Ascending aorta (tissue), 2 donors: ENCODE results near the gene SCAMP3. TPM values are rescaled to one million over a fixed set of nuclear protein-coding genes. Genes with fewer than 3 reads are reported as not detected.

Experiments used
- DNase-seq, 2 donors: peaks; one replicate each; pipeline ENCODE4 v3.0.0-alpha.2; 2019; ENCODE audit warnings: low spot score in 2 of 2
- H3K27ac ChIP-seq, 2 donors: fragments of 200-600 bp; sonication (generic); one replicate each; pipeline ENCODE4 v1.5.1; 2016 to 2017; ENCODE audit warnings: mild to moderate bottlenecking in 1 of 2
- H3K27me3 ChIP-seq: fragments of 200-600 bp; sonication (generic); one replicate; pipeline ENCODE4 v1.5.1; 2017
- H3K36me3 ChIP-seq, 2 donors: fragments of 200-600 bp; sonication (generic); one replicate each; pipeline ENCODE4 v1.5.1; 2016
- H3K4me1 ChIP-seq, 2 donors: fragments of 200-600 bp; sonication (generic); one replicate each; pipeline ENCODE4 v1.5.1; 2016 to 2017; ENCODE audit warnings: mild to moderate bottlenecking in 1 of 2
- H3K4me3 ChIP-seq, 2 donors: fragments of 200-600 bp; sonication (generic); one replicate each; pipeline ENCODE4 v1.5.1; 2016 to 2017; ENCODE audit warnings: mild to moderate bottlenecking in 1 of 2
- H3K9me3 ChIP-seq, 2 donors: fragments of 200-600 bp; sonication (generic); one replicate each; pipeline ENCODE4 v1.5.1; 2016
- intact Hi-C: fragments of 100-400 bp; cut with DNase I; formaldehyde crosslinking; loops from one replicate; pipeline ENCODE4 v1.15.1; 2023
- total RNA-seq: library from RNA; depleted of rRNA; stranded (reverse); fragments of >200 nt; gene quantifications from one replicate; pipeline ENCODE4 v1.1.0, GENCODE V29; 2016
- TF ChIP-seq, protein P1 (sequence below), 3 experiments: fragments of 200-600 bp in 2 of 3; fragments of 450-650 bp in 1 of 3; sonication (generic) in 2 of 3; IDR thresholded peaks; one replicate each; pipeline ENCODE4 v1.5.1; 2016 to 2019; ENCODE audit warnings: antibody characterized with exemption in 3 of 3, mild to moderate bottlenecking in 1 of 3, moderate library complexity in 1 of 3

Gene SCAMP3
- total RNA-seq, 1 donor from 2014 or later = 63.6 TPM

DNA sequence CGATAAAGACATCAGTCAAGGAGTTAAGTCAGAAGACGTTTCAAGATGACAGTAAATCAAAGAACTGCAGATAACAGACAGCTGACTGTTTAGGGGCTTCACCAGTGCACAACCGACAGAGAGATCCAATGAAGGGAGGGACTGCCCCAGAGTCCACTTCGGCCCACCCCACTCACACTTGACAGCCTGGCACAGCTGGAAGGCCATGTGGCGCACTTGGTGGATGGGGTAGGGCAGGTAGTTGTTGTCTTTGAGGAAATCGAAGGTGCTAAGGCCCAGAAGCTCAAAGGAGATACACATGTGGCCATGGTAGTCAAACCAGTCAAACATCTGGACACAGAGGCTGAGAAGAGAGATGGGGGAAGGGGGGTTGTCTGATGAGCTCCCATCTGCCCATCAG lies 4.4 kb upstream of the SCAMP3 start:
- Histone ChIP-seq H3K4me1 (peaks cover under 1 to 7% of the 10 kb centered on the region in 2 donors), H3K27ac (no peak overlapping the region), H3K36me3 (peaks cover 60 to 84% of the 10 kb centered on the region in 2 donors), H3K4me3 (no peak overlapping the region), H3K9me3 (no peaks in the 10 kb centered on the region), H3K27me3 (no peaks in the 10 kb centered on the region)
- no peak for DNase-seq
- TF ChIP-seq, protein P1, sequence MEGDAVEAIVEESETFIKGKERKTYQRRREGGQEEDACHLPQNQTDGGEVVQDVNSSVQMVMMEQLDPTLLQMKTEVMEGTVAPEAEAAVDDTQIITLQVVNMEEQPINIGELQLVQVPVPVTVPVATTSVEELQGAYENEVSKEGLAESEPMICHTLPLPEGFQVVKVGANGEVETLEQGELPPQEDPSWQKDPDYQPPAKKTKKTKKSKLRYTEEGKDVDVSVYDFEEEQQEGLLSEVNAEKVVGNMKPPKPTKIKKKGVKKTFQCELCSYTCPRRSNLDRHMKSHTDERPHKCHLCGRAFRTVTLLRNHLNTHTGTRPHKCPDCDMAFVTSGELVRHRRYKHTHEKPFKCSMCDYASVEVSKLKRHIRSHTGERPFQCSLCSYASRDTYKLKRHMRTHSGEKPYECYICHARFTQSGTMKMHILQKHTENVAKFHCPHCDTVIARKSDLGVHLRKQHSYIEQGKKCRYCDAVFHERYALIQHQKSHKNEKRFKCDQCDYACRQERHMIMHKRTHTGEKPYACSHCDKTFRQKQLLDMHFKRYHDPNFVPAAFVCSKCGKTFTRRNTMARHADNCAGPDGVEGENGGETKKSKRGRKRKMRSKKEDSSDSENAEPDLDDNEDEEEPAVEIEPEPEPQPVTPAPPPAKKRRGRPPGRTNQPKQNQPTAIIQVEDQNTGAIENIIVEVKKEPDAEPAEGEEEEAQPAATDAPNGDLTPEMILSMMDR (IDR thresholded peaks at IDR 0.05) = no peak
- intact Hi-C loops = no loop called here

DNA sequence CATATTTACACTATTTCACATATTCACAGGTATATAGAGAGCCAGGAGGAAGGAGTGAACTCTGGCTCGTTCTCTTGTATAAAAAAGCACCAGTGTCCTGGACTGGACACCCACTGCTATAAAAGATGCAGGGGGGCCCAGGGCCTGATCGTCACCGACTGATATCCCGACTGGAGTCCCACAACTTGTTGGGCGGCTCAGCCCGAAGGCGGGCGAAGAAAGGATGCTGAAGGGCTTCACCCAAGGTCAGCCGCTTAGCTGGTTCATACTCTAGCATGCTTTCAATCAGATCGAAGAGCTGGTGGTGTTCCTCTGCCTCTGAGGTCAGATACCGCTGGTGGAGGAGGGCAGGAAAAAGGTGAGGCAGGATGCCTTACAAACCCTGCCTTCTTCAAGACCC lies 907 bp upstream of the SCAMP3 start:
- H3K36me3 ChIP-seq = peaks cover 41 to 67% of the 10 kb centered on the region in 2 donors
- no peak for DNase-seq
- intact Hi-C loops = no loop called here
- peaks cover 7 to 13% of the 10 kb centered on the region in 2 donors for H3K4me1 ChIP-seq
- H3K9me3 ChIP-seq = no peaks in the 10 kb centered on the region
- peak overlapping the region in 1 of 2 donors; percentile 69 for H3K4me3 ChIP-seq
- no peak overlapping the region for H3K27ac ChIP-seq
- TF ChIP-seq, protein P1 (IDR thresholded peaks at IDR 0.05) = no peak
- no peaks in the 10 kb centered on the region for H3K27me3 ChIP-seq

DNA sequence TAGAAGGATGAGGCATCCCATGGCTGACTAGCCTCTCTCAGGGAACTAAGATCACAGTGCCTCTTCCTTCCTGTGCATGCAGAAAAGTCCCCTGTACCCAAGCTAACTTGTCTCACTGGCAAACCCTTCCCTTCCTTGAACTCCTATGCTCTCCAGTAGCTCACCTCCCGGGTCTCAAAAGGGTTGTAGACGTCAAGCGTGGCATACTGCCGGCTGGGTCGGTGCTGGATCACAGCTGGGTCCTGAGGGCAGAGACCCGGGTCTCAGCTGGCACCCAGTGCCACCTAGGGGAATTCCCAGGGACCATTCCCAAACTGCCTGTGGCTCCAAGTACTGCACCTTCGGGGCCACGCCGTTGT lies 688 bp downstream of the SCAMP3 start:
- Histone ChIP-seq H3K27me3 (no peaks in the 10 kb centered on the region), H3K4me1 (peaks cover 7 to 13% of the 10 kb centered on the region in 2 donors), H3K9me3 (no peaks in the 10 kb centered on the region), H3K4me3 (peak overlapping the region; percentile 58 to 69), H3K27ac (peak overlapping the region; percentile 79 to 82), H3K36me3 (peaks cover 32 to 57% of the 10 kb centered on the region in 2 donors)
- intact Hi-C loops = no loop called here
- TF ChIP-seq, protein P1 (IDR thresholded peaks at IDR 0.05) = no peak
- no peak for DNase-seq

DNA sequence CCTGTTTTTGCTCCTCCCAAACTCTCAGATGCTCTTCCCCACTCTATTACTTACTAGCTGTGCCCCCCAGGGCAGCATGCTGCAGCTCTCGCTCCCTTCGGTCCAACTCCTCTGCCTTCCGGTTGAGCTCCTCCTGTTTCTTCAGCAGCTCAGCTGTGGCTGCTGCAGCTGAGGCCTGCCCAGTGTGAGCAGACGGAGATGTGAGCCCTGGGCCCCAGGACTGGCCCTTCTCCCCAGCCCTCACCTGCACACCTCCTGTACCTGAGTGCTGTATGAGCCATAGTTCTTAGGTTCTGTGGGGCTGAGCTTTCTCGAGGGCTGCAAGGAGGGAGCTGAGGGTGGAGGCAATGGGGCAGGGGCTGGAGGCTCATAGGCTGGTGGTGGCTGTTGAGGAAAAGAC lies 1.9 kb downstream of the SCAMP3 start:
- H3K36me3 ChIP-seq = peaks cover 21 to 46% of the 10 kb centered on the region in 2 donors

DNA sequence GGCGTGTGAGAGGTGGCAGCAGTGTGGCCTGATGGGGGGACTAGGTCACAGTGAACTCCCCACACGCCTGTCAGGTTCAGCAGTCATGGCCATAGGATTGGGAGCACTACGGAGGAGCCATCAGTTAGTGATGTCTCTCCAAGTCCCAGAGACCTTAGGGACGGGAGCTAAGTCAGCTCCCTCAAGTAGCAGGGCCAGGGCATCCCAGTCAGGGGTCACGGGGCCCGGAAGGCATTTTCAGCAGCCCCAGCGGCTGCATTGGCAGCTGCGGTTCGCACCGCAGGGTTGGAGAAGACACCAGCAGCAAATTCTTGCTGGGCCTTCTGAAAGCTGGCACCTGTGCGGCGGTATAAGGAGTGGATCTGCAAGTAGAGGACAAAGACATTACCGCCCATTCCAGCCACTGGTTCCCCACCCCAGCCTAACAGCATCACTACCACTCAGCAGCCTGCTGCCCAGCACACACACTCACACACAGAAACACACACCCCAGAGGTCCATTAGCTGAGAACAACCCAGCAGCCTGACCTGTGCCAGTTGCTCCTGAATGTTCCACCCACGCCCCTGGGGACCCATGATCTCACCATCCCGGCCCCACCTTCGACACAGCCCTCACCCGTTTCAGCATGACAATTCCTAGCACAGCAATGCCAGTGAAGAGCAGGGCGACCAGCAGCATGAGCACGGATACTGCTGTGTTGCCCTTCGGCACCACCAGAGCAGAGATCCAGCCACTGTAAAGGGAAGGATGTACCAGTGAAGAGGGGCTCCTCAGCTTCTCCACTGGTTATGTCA lies 5.9 kb downstream of the SCAMP3 start:
- peaks cover 15 to 23% of the 10 kb centered on the region in 2 donors for H3K4me1 ChIP-seq
- H3K27me3 ChIP-seq = no peaks in the 10 kb centered on the region
- intact Hi-C loops = loop anchor here (5.0 kb wide), 1 partner anchor 121 kb away; no protein-coding TSS in a partner anchor
- peaks cover 6 to 22% of the 10 kb centered on the region in 2 donors for H3K36me3 ChIP-seq
- TF ChIP-seq, protein P1 (IDR thresholded peaks at IDR 0.05) = no peak
- peak overlapping the region; percentile 82 to 83 for H3K4me3 ChIP-seq
- no peaks in the 10 kb centered on the region for H3K9me3 ChIP-seq
- peak overlapping the region; percentile 97 to 98 for H3K27ac ChIP-seq
- DNase-seq = no peak

More for the DNA sequence above, 1.9 kb downstream of the SCAMP3 start:
- Histone ChIP-seq H3K4me3 (no peak overlapping the region), H3K9me3 (no peaks in the 10 kb centered on the region), H3K4me1 (peaks cover 7 to 20% of the 10 kb centered on the region in 2 donors), H3K27ac (no peak overlapping the region), H3K27me3 (no peaks in the 10 kb centered on the region)
- intact Hi-C loops = no loop called here
- TF ChIP-seq, protein P1 (IDR thresholded peaks at IDR 0.05) = no peak
- DNase-seq = no peak
